Tibial nerve (tissue), 3 donors: Measurements from ENCODE around the gene ARV1.

ENCODE experiments used
- CTCF ChIP-seq, 5 experiments: fragments of 200-600 bp in 3 of 5; fragments of 450-650 bp in 2 of 5; sonication (generic) in 3 of 5; IDR thresholded peaks; one replicate each; pipeline ENCODE4 v1.5.1; 2016 to 2019; ENCODE audit warnings: antibody characterized with exemption in 5 of 5, mild to moderate bottlenecking in 3 of 5, moderate library complexity in 2 of 5
- POLR2A ChIP-seq, 2 donors: fragments of 450-650 bp; IDR thresholded peaks; one replicate each; pipeline ENCODE4 v1.6.1; 2017; ENCODE audit warnings: antibody characterized with exemption in 2 of 2, mild to moderate bottlenecking in 2 of 2, moderate library complexity in 2 of 2

GRCh38 chr1:230976825-230977747, 1.8 kb upstream of the ARV1 start:
- TF ChIP-seq POLR2A (IDR thresholded peaks at IDR 0.05): no peak
- no peak for TF ChIP-seq CTCF (IDR thresholded peaks at IDR 0.05)
